Subcutaneous adipose tissue (tissue), 4 donors: ENCODE measurements around the gene HFM1. TPM values are rescaled to one million over a fixed set of nuclear protein-coding genes. Genes with fewer than 3 reads are reported as not detected.

Experiments
- CTCF ChIP-seq: fragments of 450-650 bp; IDR thresholded peaks from one replicate; pipeline ENCODE4 v1.5.1; 2016; ENCODE audit warnings: low read depth, mild to moderate bottlenecking, control low read depth, antibody characterized with exemption, moderate library complexity
- small RNA-seq: library from RNA; depleted of rRNA; stranded (forward); fragments of <200 nt; gene quantifications from one replicate; pipeline ENCODE3, GENCODE V24; 2016
- total RNA-seq, 4 donors: library from RNA; depleted of rRNA; stranded (reverse); fragments of >200 nt; gene quantifications; one replicate each; pipeline ENCODE4 v1.1.0, GENCODE V29; 2016

The HFM1 gene
- total RNA-seq, 4 donors from 2014 or later, result 0.38 to 3.8 (median 1.1) TPM

GRCh38 chr1:91221017-91221416 is 183.6 kb downstream of the HFM1 start:
- no peak for TF ChIP-seq CTCF

GRCh38 chr1:91217911-91218310 is 186.7 kb downstream of the HFM1 start:
- no peak for TF ChIP-seq CTCF

Small RNA genes lying within 50 kb of the gene (small RNA-seq; reads per million reads assigned to genes)
- gene RF00019, result 0.49 reads per million

Other genes with a start within 250 kb of the HFM1 start
- 1 to 10 TPM; 1.8 to 2.4 (median 2.1) TPM for gene CDC7, start 96.0 kb upstream of the HFM1 start, total RNA-seq